Measurements from ENCODE around the gene RTBDN.

DNA sequence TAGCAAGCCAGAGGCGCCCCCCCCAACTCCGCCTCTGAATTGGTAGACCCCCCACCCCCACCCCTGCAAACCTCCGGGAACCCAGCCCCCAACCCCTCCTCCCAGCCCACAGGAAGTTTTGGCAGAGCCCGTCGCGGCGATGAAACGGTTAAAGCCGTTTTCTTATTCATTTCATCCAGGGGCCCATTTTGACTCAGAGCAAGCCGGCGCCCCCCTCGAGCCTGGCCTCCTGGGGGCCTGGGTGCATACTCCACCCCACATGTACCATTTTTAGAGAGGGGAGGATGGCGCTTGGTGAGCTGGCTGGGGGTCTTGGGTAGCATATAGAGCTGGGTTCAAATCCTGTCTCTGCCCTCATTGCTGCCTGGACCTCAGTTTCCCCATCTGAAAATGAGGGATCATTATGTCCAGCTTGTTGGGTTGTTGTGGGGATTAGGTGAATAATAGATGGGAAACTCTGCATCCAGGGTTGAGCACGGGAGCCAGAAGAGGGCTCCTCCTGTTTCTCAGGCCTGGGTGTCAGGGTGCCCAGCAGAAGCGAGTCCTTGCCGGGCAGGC lies 51.0 kb downstream of the RTBDN start:
- no peak for TF ChIP-seq POLR2A (IDR thresholded peaks at IDR 0.05)
- TF ChIP-seq, protein P1, sequence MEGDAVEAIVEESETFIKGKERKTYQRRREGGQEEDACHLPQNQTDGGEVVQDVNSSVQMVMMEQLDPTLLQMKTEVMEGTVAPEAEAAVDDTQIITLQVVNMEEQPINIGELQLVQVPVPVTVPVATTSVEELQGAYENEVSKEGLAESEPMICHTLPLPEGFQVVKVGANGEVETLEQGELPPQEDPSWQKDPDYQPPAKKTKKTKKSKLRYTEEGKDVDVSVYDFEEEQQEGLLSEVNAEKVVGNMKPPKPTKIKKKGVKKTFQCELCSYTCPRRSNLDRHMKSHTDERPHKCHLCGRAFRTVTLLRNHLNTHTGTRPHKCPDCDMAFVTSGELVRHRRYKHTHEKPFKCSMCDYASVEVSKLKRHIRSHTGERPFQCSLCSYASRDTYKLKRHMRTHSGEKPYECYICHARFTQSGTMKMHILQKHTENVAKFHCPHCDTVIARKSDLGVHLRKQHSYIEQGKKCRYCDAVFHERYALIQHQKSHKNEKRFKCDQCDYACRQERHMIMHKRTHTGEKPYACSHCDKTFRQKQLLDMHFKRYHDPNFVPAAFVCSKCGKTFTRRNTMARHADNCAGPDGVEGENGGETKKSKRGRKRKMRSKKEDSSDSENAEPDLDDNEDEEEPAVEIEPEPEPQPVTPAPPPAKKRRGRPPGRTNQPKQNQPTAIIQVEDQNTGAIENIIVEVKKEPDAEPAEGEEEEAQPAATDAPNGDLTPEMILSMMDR (IDR thresholded peaks at IDR 0.05): no peak
